ENCODE results near the gene SLC10A1. TPM values are rescaled to one million over a fixed set of nuclear protein-coding genes. Genes with fewer than 3 reads are reported as not detected.

The SLC10A1 gene
- total and polyA plus RNA-seq, 4 donors: 1.1 to 77.3 (median 60.3) TPM

DNA sequence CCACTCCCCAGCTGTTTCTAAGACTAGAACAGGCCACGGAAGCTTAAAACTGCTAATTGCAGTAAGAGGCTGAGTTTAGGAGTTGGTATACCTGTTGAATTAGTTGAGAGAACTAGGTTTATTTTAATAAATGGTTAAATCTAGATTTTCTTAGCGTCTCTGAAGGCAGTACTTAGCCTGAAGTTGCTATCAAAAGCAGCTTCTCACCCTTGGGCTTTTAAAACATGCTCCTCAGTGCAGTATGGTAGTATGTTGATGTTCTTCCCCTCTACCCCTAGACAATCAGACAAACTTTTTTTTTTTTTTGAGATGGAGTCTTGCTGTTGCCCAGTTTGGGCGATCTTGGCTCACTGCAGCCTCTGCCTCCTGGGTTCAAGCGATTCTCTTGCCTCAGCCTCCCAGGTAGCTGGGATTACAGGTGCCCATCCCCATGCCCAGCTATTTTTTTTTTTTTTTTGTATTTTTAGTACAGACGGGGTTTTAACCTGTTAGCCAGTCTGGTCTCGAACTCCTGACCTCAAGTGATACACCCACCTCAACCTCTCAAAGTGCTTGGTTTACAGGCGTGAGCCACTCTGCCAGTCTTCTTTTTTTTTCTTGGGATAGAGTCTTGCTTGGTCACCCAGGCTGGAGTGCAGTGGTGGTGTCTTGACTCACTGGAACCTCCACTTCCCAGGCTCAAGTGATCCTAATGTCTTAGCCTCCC is 23.3 kb downstream of the SLC10A1 start:
- no peak overlapping the region for H3K4me3 ChIP-seq (ENCODE audit: low read depth in 1 of 3, low read length in 3 of 3)
- no peak for TF ChIP-seq NR2F2 (IDR thresholded peaks at IDR 0.05)
- TF ChIP-seq FOXA1 (IDR thresholded peaks at IDR 0.05): no peak
- TF ChIP-seq EGR1 (IDR thresholded peaks at IDR 0.05; ENCODE audit: low read depth in 2 of 2): no peak
- TF ChIP-seq, protein P1, sequence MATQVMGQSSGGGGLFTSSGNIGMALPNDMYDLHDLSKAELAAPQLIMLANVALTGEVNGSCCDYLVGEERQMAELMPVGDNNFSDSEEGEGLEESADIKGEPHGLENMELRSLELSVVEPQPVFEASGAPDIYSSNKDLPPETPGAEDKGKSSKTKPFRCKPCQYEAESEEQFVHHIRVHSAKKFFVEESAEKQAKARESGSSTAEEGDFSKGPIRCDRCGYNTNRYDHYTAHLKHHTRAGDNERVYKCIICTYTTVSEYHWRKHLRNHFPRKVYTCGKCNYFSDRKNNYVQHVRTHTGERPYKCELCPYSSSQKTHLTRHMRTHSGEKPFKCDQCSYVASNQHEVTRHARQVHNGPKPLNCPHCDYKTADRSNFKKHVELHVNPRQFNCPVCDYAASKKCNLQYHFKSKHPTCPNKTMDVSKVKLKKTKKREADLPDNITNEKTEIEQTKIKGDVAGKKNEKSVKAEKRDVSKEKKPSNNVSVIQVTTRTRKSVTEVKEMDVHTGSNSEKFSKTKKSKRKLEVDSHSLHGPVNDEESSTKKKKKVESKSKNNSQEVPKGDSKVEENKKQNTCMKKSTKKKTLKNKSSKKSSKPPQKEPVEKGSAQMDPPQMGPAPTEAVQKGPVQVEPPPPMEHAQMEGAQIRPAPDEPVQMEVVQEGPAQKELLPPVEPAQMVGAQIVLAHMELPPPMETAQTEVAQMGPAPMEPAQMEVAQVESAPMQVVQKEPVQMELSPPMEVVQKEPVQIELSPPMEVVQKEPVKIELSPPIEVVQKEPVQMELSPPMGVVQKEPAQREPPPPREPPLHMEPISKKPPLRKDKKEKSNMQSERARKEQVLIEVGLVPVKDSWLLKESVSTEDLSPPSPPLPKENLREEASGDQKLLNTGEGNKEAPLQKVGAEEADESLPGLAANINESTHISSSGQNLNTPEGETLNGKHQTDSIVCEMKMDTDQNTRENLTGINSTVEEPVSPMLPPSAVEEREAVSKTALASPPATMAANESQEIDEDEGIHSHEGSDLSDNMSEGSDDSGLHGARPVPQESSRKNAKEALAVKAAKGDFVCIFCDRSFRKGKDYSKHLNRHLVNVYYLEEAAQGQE (IDR thresholded peaks at IDR 0.05): no peak
- TF ChIP-seq TAF1 (conservative IDR thresholded peaks at IDR 0.05): no peak
- no peak for TF ChIP-seq SP1 (IDR thresholded peaks at IDR 0.05)
- TF ChIP-seq, protein P2, sequence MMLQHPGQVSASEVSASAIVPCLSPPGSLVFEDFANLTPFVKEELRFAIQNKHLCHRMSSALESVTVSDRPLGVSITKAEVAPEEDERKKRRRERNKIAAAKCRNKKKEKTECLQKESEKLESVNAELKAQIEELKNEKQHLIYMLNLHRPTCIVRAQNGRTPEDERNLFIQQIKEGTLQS (IDR thresholded peaks at IDR 0.05): no peak
- TF ChIP-seq YY1 (IDR thresholded peaks at IDR 0.05): no peak
- H3K4me1 ChIP-seq (ENCODE audit: control insufficient read depth in 4 of 4, insufficient read depth in 4 of 4, low read length in 3 of 4): peaks cover 4 to 28% (median 21%) of the 10 kb centered on the region in 4 donors
- DNase-seq (ENCODE audit: low spot score): no peak
- WGBS: 95% methylated on average over 7 of the region's 7 CpGs
- H3K27me3 ChIP-seq (ENCODE audit: control insufficient read depth in 4 of 4, insufficient read depth in 4 of 4, low read length in 3 of 4): no peaks in the 10 kb centered on the region
- H3K9ac ChIP-seq (ENCODE audit: low read depth in 1 of 2, low read length in 2 of 2): no peak overlapping the region
- H3K36me3 ChIP-seq (ENCODE audit: control insufficient read depth in 4 of 4, insufficient read depth in 3 of 4, low read depth in 1 of 4, low read length in 3 of 4): peaks cover 17 to 86% (median 82%) of the 10 kb centered on the region in 4 donors
- H3K27ac ChIP-seq (ENCODE audit: low read depth in 1 of 2, low read length in 2 of 2): no peak overlapping the region
- H3K9me3 ChIP-seq (ENCODE audit: control insufficient read depth in 4 of 4, low read length in 3 of 4): no peaks in the 10 kb centered on the region

DNA sequence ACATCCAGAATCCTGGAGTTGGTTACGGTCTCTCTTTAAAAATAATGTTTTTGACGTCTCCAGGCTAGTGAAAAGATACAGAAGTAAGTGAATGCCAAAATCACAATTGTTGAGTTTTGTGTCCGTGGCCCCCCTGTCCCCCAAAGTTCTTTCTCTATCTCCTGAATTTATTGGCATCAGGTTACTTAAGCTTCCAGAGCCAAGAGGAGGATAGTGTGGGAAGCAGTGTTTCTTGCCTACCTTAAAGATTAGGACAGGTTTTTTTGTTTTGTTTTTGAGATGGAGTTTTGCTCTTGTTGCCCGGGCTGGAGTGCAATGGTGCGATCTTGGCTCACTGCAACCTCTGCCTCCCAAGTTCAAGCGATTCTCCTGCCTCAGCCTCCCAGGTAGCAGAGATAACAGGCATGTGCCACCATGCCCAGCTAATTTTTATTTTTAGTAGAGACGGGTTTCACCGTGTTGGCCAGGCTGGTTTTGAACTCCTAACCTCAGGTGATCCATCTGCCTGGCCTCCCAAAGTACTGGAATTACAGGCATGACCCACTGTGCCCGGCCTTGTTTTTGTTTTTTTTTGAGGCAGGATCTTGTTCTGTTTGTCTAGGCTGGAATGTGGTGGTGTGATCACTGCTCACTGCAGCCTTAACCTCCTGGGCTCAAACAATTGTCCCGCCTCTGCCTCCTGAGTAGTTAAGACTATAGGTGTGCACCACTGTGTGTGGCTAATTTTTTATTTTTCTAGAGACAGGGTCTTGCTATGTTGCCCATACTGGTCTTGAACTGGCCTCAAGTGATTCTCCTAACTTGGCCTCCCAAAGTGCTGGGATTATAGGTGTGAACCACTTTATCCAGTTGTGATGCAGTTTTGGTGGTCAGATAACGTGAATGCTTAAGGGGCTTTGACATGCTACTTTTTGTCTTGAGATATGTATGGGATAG is 24.7 kb downstream of the SLC10A1 start:
- Histone ChIP-seq H3K9me3 (ENCODE audit: control insufficient read depth in 4 of 4, low read length in 3 of 4) (no peaks in the 10 kb centered on the region), H3K36me3 (ENCODE audit: control insufficient read depth in 4 of 4, insufficient read depth in 3 of 4, low read depth in 1 of 4, low read length in 3 of 4) (peaks cover 20 to 84% (median 78%) of the 10 kb centered on the region in 4 donors), H3K27me3 (ENCODE audit: control insufficient read depth in 4 of 4, insufficient read depth in 4 of 4, low read length in 3 of 4) (no peaks in the 10 kb centered on the region), H3K4me1 (ENCODE audit: control insufficient read depth in 4 of 4, insufficient read depth in 4 of 4, low read length in 3 of 4) (peaks cover 7 to 36% (median 26%) of the 10 kb centered on the region in 4 donors), H3K27ac (ENCODE audit: low read depth in 1 of 2, low read length in 2 of 2) (no peak overlapping the region), H3K4me3 (ENCODE audit: low read depth in 1 of 3, low read length in 3 of 3) (no peak overlapping the region), H3K9ac (ENCODE audit: low read depth in 1 of 2, low read length in 2 of 2) (no peak overlapping the region)
- TF ChIP-seq JUND (IDR thresholded peaks at IDR 0.05): no peak
- 80% methylated on average over 11 of the region's 11 CpGs for WGBS
- DNase-seq (ENCODE audit: low spot score): no peak

DNA sequence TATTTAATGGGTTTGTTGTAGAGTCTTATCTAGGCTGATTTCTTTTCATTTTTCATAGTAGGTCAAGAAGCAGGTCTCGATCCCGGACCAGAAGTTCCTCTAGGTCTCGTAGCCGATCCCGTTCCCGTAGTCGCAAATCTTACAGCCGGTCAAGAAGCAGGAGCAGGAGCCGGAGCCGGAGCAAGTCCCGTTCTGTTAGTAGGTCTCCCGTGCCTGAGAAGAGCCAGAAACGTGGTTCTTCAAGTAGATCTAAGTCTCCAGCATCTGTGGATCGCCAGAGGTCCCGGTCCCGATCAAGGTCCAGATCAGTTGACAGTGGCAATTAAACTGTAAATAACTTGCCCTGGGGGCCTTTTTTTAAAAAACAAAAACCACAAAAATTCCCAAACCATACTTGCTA is 25.9 kb downstream of the SLC10A1 start:
- no peaks in the 10 kb centered on the region for H3K9me3 ChIP-seq (ENCODE audit: control insufficient read depth in 4 of 4, low read length in 3 of 4)
- H3K27me3 ChIP-seq (ENCODE audit: control insufficient read depth in 4 of 4, insufficient read depth in 4 of 4, low read length in 3 of 4): no peaks in the 10 kb centered on the region
- TF ChIP-seq TAF1 (conservative IDR thresholded peaks at IDR 0.05): no peak
- no peak for TF ChIP-seq HNF4G (IDR thresholded peaks at IDR 0.05)
- no peak for TF ChIP-seq EGR1 (IDR thresholded peaks at IDR 0.05; ENCODE audit: low read depth in 2 of 2)
- TF ChIP-seq NR2F2 (IDR thresholded peaks at IDR 0.05): no peak
- TF ChIP-seq, protein P3, sequence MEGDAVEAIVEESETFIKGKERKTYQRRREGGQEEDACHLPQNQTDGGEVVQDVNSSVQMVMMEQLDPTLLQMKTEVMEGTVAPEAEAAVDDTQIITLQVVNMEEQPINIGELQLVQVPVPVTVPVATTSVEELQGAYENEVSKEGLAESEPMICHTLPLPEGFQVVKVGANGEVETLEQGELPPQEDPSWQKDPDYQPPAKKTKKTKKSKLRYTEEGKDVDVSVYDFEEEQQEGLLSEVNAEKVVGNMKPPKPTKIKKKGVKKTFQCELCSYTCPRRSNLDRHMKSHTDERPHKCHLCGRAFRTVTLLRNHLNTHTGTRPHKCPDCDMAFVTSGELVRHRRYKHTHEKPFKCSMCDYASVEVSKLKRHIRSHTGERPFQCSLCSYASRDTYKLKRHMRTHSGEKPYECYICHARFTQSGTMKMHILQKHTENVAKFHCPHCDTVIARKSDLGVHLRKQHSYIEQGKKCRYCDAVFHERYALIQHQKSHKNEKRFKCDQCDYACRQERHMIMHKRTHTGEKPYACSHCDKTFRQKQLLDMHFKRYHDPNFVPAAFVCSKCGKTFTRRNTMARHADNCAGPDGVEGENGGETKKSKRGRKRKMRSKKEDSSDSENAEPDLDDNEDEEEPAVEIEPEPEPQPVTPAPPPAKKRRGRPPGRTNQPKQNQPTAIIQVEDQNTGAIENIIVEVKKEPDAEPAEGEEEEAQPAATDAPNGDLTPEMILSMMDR (IDR thresholded peaks at IDR 0.05; ENCODE audit: low read depth, low read length, missing input control): no peak
- peak in 1 of 2 donors; percentile 20 for TF ChIP-seq HNF4A (conservative IDR thresholded peaks at IDR 0.05)
- no peak for TF ChIP-seq RAD21 (IDR thresholded peaks at IDR 0.05)
- DNase-seq (ENCODE audit: low spot score): no peak
- H3K9ac ChIP-seq (ENCODE audit: low read depth in 1 of 2, low read length in 2 of 2): no peak overlapping the region
- H3K4me1 ChIP-seq (ENCODE audit: control insufficient read depth in 4 of 4, insufficient read depth in 4 of 4, low read length in 3 of 4): peaks cover 7 to 40% (median 28%) of the 10 kb centered on the region in 4 donors
- H3K36me3 ChIP-seq (ENCODE audit: control insufficient read depth in 4 of 4, insufficient read depth in 3 of 4, low read depth in 1 of 4, low read length in 3 of 4): peaks cover 19 to 73% (median 68%) of the 10 kb centered on the region in 4 donors
- H3K27ac ChIP-seq (ENCODE audit: low read depth in 1 of 2, low read length in 2 of 2): no peak overlapping the region
- no peak overlapping the region for H3K4me3 ChIP-seq (ENCODE audit: low read depth in 1 of 3, low read length in 3 of 3)
- 84% methylated on average over 16 of the region's 16 CpGs for WGBS
